SK-N-SH treated with all-trans-retinoic acid at 6 μM for 48 hours (cell line): ENCODE measurements around the gene GPC6.

Experiments
- ATAC-seq: fragments of 200-7000 bp; cut with Tn5 transposase; 3 replicates; pipeline ENCODE4 v1.9.1; 2020; ENCODE audit warnings: mild to moderate bottlenecking, moderate library complexity
- ARNTL ChIP-seq: fragments of 450-650 bp; formaldehyde crosslinking; IDR thresholded peaks from 2 replicates; pipeline ENCODE4 v1.5.0; 2020; ENCODE audit warnings: low read depth, mild to moderate bottlenecking, moderate library complexity, borderline replicate concordance
- BACH2 ChIP-seq: fragments of 250-450 bp; sonication (Bioruptor Pico); IDR thresholded peaks from 2 replicates; pipeline ENCODE4 v1.9.0; 2021; ENCODE audit warnings: mild to moderate bottlenecking, borderline replicate concordance
- CREB5 ChIP-seq: fragments of 250-450 bp; sonication (Bioruptor Pico); IDR thresholded peaks from 2 replicates; pipeline ENCODE4 v1.5.1; 2020; ENCODE audit warnings: low read depth, mild to moderate bottlenecking, moderate library complexity
- CSDC2 ChIP-seq: fragments of 250-450 bp; sonication (Bioruptor Pico); IDR thresholded peaks from 2 replicates; pipeline ENCODE4 v1.5.0; 2020; ENCODE audit warnings: mild to moderate bottlenecking, moderate library complexity
- CSRNP3 ChIP-seq: fragments of 250-450 bp; sonication (Bioruptor Pico); IDR thresholded peaks from 2 replicates; pipeline ENCODE4 v1.5.1; 2021; ENCODE audit warnings: mild to moderate bottlenecking, moderate library complexity
- ISL1 ChIP-seq: fragments of 250-450 bp; sonication (Bioruptor Pico); IDR thresholded peaks from 2 replicates; pipeline ENCODE4 v2.1.2; 2022; ENCODE audit warnings: mild to moderate bottlenecking, moderate library complexity
- OSR1 ChIP-seq: fragments of 250-450 bp; sonication (Bioruptor Pico); IDR thresholded peaks from 2 replicates; pipeline ENCODE4 v1.8.0; 2022; ENCODE audit warnings: moderate library complexity, mild to moderate bottlenecking, inconsistent platforms
- POU6F1 ChIP-seq: fragments of 250-450 bp; sonication (Bioruptor Pico); IDR thresholded peaks from 2 replicates; pipeline ENCODE4 v1.8.0; 2021; ENCODE audit warnings: low read depth, mild to moderate bottlenecking, moderate library complexity, borderline replicate concordance
- PPARA ChIP-seq: fragments of 250-450 bp; sonication (Bioruptor Pico); IDR thresholded peaks from 2 replicates; pipeline ENCODE4 v1.5.0; 2020; ENCODE audit warnings: mild to moderate bottlenecking, borderline replicate concordance
- RARB ChIP-seq: fragments of 250-450 bp; sonication (Bioruptor Pico); IDR thresholded peaks from 2 replicates; pipeline ENCODE4 v1.8.0; 2021; ENCODE audit warnings: mild to moderate bottlenecking, moderate library complexity
- SNAI2 ChIP-seq: fragments of 250-450 bp; sonication (Bioruptor Pico); IDR thresholded peaks from 2 replicates; pipeline ENCODE4 v1.5.0; 2020; ENCODE audit warnings: mild to moderate bottlenecking, moderate library complexity
- TCF4 ChIP-seq: fragments of 250-450 bp; sonication (Bioruptor Pico); IDR thresholded peaks from 2 replicates; pipeline ENCODE4 v1.8.0; 2021; ENCODE audit warnings: mild to moderate bottlenecking, moderate library complexity, borderline replicate concordance
- TSHZ2 ChIP-seq: fragments of 250-450 bp; sonication (Bioruptor Pico); IDR thresholded peaks from 2 replicates; pipeline ENCODE4 v1.5.0; 2020; ENCODE audit warnings: mild to moderate bottlenecking, moderate library complexity
- ZC3H10 ChIP-seq: fragments of 250-450 bp; sonication (Bioruptor Pico); IDR thresholded peaks from 2 replicates; pipeline ENCODE4 v1.5.1; 2021; ENCODE audit warnings: mild to moderate bottlenecking, moderate library complexity
- ZFP3 ChIP-seq: fragments of 250-450 bp; sonication (Bioruptor Pico); IDR thresholded peaks from 2 replicates; pipeline ENCODE4 v1.5.0; 2020; ENCODE audit warnings: mild to moderate bottlenecking, moderate library complexity
- ZFP30 ChIP-seq: fragments of 450-650 bp; formaldehyde crosslinking; IDR thresholded peaks from 2 replicates; pipeline ENCODE4 v1.5.0; 2022; ENCODE audit warnings: mild to moderate bottlenecking, moderate library complexity
- ZNF8 ChIP-seq: fragments of 450-650 bp; formaldehyde crosslinking; IDR thresholded peaks from 2 replicates; pipeline ENCODE4 v1.5.0; 2020; ENCODE audit warnings: mild to moderate bottlenecking, moderate library complexity

GPC6 gene

GRCh38 chr13:93293710-93294109 is 67.1 kb downstream of the GPC6 start (continued):
- TF ChIP-seq CSRNP3 (CRISPR knock-in tag) (no peak), ZFP30 (CRISPR knock-in tag) (no peak), BACH2 (CRISPR knock-in tag) (no peak)

GRCh38 chr13:93296584-93296983 is 70.0 kb downstream of the GPC6 start:
- TF ChIP-seq PPARA (CRISPR knock-in tag) (no peak), POU6F1 (CRISPR knock-in tag) (no peak), ZNF8 (CRISPR knock-in tag) (no peak), CSDC2 (no peak), TSHZ2 (CRISPR knock-in tag) (no peak), ISL1 (CRISPR knock-in tag) (no peak), CREB5 (CRISPR knock-in tag) (no peak)
- ATAC-seq = no peak

GRCh38 chr13:93298713-93299112 is 72.1 kb downstream of the GPC6 start:
- no peak for ATAC-seq
- TF ChIP-seq PPARA (CRISPR knock-in tag) (no peak), ZFP30 (CRISPR knock-in tag) (no peak), ISL1 (CRISPR knock-in tag) (no peak), BACH2 (CRISPR knock-in tag) (no peak), RARB (CRISPR knock-in tag) (no peak), ZFP3 (CRISPR knock-in tag) (no peak), ZC3H10 (CRISPR knock-in tag) (no peak), ZNF8 (CRISPR knock-in tag) (no peak), OSR1 (CRISPR knock-in tag) (no peak), CREB5 (CRISPR knock-in tag) (no peak), TCF4 (CRISPR knock-in tag) (no peak)

- TF ChIP-seq ZNF8 (CRISPR knock-in tag) (no peak), ZFP3 (CRISPR knock-in tag) (no peak), SNAI2 (CRISPR knock-in tag) (no peak), BACH2 (CRISPR knock-in tag) (no peak), ARNTL (CRISPR knock-in tag) (no peak), CREB5 (CRISPR knock-in tag) (no peak)
- no peak for ATAC-seq
Observed at GRCh38 chr13:93304134-93304533, 77.5 kb downstream of the GPC6 start.
